Memory B cell (primary cell): ENCODE results near the gene PIGX.
A peak's percentile ranks its signal among the peaks of the same experiment; 100 is the strongest.

Experiments
- ATAC-seq: fragments of 150-1000 bp; cut with Tn5 transposase; 2 replicates; pipeline ENCODE4 v1.10.0; 2021; ENCODE audit warnings: low read depth, mild to moderate bottlenecking, moderate library complexity
- DNase-seq, 2 donors: peaks; one replicate each; pipeline ENCODE4 v3.0.0; 2022; ENCODE audit warnings: low spot score in 2 of 2
- H3K27ac Mint-ChIP-seq: one replicate; pipeline ENCODE4 v1.8.0; 2022; ENCODE audit warnings: mild to moderate bottlenecking, moderate library complexity, mixed read lengths
- H3K27me3 Mint-ChIP-seq: one replicate; pipeline ENCODE4 v1.8.0; 2022; ENCODE audit warnings: mixed read lengths
- H3K36me3 Mint-ChIP-seq: one replicate; pipeline ENCODE4 v1.8.0; 2022; ENCODE audit warnings: mild to moderate bottlenecking, mixed read lengths
- H3K4me1 Mint-ChIP-seq: one replicate; pipeline ENCODE4 v1.8.0; 2022; ENCODE audit warnings: mixed read lengths
- H3K4me3 Mint-ChIP-seq: one replicate; pipeline ENCODE4 v1.8.0; 2022; ENCODE audit warnings: mild to moderate bottlenecking, moderate library complexity, mixed read lengths
- H3K9me3 Mint-ChIP-seq: one replicate; pipeline ENCODE4 v1.8.0; 2022; ENCODE audit warnings: mixed read lengths

PIGX gene

DNA sequence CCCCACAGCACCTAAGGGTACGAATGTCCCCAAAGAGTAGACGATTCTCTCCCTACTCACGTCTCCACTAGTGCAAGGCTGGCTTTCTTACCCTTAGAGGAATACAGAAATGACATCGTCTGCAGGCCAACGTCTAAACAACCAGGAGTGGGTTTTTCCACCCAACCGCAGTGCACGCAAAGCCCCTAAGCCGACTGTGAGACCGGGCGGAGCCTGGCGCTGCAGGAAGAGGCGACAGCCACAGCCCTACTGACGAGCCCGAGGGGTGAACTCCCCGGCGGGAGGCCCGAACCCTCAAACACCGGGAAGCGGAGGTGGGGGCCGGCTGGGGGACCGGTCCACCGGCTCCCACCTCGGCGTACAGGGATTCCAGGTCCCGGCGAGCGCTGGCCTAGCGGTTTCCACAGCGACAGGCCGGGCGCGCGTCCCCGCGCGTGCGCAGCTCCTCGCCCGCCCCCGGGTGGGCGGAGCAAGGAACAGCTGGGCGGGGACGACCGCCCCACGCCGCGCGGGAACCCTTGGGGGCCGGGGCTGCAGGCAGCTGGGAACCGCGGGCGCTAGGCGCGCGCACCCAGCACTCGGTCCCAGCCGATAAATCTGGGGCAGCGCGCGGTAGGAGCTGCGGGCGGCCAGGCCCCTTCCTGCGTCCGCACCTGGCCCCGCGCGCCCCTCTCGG is at the start of gene PIGX, which contains the start of gene CEP19:
TSS of gene PIGX (plus strand) at position 540 of the 676 bp plus-strand sequence.
TSS of gene CEP19 (minus strand) at position 413 of the 676 bp plus-strand sequence. CDS start 3,593 bp downstream, outside the sequence.
- Mint-ChIP-seq H3K27ac (peak within 1 kb of the TSS; percentile 100), H3K4me3 (peak within 1 kb of the TSS; percentile 91), H3K4me1 (peaks cover 9% of the 10 kb centered on the region), H3K9me3 (no peaks in the 10 kb centered on the region), H3K27me3 (no peaks in the 10 kb centered on the region), H3K36me3 (no peaks in the 10 kb centered on the region)
- DNase-seq (peak; percentile 91 to 95), ATAC-seq (peak; percentile 79)

DNA sequence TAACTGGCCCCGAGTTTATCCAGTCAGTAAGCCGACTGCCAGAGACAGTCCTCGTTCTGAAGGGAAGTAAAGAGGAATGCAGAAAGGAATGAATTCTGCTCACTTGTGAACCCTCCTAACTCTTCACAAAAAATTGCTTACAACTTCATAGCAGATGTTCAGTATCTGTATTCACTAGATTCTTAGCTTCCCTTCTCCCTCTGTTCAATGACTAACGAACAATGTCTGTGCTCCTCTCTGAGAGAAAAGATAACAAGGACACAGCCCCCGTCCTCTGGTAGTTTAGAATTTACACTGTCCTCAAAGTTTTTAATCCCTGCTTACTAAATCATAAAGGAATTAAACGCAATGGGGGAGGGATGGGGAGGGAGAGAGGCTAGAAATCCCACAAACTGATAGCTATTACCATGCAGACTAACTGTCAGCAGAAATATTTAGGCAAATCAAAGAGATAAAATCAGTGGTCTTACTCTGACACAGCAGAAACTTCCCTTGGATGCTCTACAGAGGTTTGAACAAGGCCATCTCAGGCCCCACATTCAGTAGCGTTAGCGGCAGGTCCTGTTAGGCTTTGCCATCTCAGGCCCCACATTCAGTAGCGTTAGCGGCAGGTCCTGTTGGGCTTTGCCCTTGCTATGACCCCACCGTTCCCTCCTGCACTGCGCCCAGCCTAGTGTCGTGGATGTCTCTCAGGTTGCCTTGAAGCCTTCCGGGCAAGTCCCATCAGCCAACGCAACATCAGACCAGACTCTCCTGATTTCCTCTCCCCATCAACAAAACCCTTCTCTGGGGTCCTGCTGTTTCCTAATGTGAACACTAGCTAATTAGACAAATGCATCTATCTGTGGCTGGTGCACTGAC is 49.2 kb upstream of the PIGX start:
- peaks cover 6% of the 10 kb centered on the region for H3K36me3 Mint-ChIP-seq
- peaks cover 11% of the 10 kb centered on the region for H3K4me1 Mint-ChIP-seq
- no peak for DNase-seq
- no peaks in the 10 kb centered on the region for H3K9me3 Mint-ChIP-seq
- no peaks in the 10 kb centered on the region for H3K27me3 Mint-ChIP-seq
- no peak overlapping the region for H3K4me3 Mint-ChIP-seq
- no peak for ATAC-seq
- no peak overlapping the region for H3K27ac Mint-ChIP-seq

DNA sequence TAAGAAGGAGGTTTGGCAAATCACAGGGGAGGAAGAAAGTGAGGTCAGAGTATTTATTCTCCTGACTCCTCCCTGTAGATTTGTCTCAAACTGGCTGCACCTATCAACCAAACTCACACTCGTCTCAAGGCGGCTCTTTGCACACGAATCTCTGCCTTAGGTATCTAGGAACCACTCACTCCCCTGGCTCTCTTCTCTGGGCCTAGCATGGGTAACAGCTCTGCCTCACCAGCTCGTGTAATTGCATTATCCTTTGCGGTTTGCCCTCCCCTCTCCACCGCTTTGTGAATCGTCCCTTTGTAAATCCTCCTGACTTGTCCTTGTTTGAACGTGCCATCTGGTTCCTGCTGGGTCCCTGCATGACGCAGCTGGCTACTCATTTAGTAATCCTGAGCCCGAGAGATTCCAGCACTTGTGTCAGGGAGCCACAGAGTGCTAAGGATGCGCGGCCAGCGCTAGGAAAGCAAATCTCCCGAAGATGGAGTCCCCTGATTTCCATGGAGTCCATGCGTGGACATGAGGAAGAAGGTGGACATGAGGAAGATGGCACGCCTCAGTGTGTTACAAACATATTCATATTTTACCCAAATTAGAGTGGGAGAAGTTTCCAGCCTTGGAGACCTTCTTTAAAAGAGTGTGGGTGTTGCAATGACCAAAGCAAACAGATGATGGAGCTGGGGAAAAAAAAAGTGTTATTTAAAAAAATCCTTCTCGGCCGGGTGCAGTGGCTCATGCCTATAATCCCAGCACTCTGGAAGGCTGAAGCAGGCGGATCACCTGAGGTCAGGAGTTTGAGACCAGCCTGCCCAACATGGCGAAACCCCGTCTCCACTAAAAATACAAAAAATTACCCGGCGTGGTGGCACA is 45.9 kb upstream of the PIGX start:
- ATAC-seq (no peak), DNase-seq (no peak)
- peak overlapping the region; percentile 40 for H3K27ac Mint-ChIP-seq
- H3K27me3 Mint-ChIP-seq: no peaks in the 10 kb centered on the region
- H3K9me3 Mint-ChIP-seq: no peaks in the 10 kb centered on the region
- H3K36me3 Mint-ChIP-seq: peaks cover 3% of the 10 kb centered on the region
- peaks cover 27% of the 10 kb centered on the region for H3K4me1 Mint-ChIP-seq
- no peak overlapping the region for H3K4me3 Mint-ChIP-seq

DNA sequence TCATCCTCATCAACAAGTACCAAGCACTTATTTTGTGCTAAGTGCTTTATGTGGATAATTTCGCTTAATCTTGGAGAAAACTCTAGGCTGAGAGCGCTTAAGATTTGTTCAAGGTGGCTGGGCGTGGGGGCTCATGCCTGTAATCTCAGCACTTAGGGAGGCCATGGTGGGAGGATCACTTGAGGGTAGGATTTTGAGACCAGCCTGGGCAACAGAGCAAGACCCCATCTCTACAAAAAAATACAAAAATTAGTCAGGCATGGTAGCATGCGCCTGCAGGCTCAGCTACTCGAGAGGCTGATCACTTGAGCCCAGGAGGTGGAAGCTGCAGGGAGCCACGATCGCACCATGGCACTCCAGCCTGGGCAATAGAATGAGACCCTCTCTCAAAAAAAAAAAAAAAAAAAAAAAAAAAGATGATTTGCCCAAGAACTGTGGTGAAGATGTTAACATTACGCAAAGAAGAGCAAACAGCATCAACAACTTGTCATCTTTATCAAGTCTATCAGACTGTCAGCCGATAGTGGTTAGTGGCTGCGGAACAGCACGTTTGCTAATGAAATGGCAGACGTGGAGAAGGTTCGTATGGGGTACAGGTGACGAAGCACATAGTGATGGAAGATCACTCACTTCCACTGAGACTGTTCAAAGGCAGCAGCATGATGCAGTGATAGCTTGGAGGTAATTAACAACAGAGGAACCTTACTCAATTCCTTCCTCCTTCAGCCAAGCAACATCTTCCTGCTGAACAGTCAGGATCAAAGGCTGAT is 44.9 kb upstream of the PIGX start:
- Mint-ChIP-seq H3K36me3 (no peaks in the 10 kb centered on the region), H3K4me3 (no peak overlapping the region), H3K27ac (no peak overlapping the region), H3K4me1 (peaks cover 31% of the 10 kb centered on the region), H3K9me3 (no peaks in the 10 kb centered on the region), H3K27me3 (no peaks in the 10 kb centered on the region)
- ATAC-seq: no peak
- DNase-seq: no peak

DNA sequence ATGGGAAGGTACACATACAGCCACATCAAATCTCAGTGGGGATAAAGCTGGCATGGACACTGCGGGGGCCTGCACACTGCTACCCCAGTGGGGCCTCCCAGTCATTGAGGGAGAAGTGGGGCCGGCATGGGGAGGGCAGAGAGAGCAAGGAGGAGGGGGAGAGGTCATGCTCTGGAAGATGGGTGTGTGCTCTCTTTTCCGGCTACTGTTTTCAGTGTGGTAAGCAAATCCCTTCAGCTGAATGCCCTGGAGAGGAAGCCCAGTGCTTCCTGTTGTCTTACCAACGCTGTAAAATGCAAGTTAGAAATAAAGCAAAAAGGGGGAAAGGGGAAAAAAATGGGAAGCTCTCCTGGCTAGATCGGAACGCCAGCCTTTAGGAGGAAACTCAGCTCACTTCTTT is 41.8 kb upstream of the PIGX start:
- H3K4me1 Mint-ChIP-seq: peaks cover 31% of the 10 kb centered on the region
- peak overlapping the region; percentile 76 for H3K27ac Mint-ChIP-seq
- DNase-seq (no peak), ATAC-seq (peak; percentile 85)
- H3K9me3 Mint-ChIP-seq: no peaks in the 10 kb centered on the region
- peak overlapping the region; percentile 86 for H3K4me3 Mint-ChIP-seq
- H3K36me3 Mint-ChIP-seq: peaks cover 2% of the 10 kb centered on the region
- H3K27me3 Mint-ChIP-seq: no peaks in the 10 kb centered on the region

DNA sequence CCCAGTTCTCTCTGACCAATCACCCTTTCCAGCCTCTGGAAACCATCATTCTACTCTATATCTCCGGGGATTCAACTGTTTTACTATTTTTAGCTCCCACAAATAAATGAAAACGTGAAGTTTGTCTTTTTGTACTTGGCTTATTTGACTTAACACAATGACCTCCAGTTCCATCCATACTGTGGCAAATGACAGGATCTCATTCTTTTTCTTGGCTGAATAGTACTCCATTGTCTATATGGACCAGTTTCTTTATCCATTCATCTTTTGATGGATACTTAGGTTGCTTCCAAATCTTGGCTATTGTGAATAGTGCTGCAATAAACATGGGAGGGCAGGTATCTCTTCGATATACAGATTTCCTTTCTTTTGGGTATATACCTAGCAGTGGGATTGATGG is 38.5 kb upstream of the PIGX start:
- H3K9me3 Mint-ChIP-seq: no peaks in the 10 kb centered on the region
- no peak overlapping the region for H3K27ac Mint-ChIP-seq
- H3K27me3 Mint-ChIP-seq: no peaks in the 10 kb centered on the region
- DNase-seq (no peak), ATAC-seq (no peak)
- peaks cover 6% of the 10 kb centered on the region for H3K36me3 Mint-ChIP-seq
- H3K4me3 Mint-ChIP-seq: no peak overlapping the region
- H3K4me1 Mint-ChIP-seq: peaks cover 21% of the 10 kb centered on the region

DNA sequence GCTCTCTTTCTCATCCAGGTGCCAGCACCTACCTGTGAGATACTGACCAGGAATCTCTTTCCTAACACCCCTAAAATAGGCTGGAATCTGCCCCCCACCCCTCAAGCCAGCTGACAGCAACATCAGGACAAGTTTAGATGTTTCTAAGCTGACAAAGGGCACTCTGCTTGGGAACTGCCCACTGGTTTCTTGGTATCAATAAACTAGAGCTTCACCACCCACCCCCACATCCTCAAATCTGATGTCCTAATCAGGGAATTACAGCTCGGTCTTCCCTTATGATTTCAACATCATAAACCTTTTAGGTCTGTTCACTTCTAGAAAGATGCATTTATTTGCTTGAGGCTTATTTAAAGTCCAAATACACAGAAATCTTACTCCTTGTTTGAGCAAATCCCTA is 34.8 kb upstream of the PIGX start:
- Mint-ChIP-seq H3K27ac (no peak overlapping the region), H3K27me3 (no peaks in the 10 kb centered on the region), H3K4me1 (peaks cover 5% of the 10 kb centered on the region), H3K4me3 (no peak overlapping the region), H3K36me3 (peaks cover 8% of the 10 kb centered on the region), H3K9me3 (no peaks in the 10 kb centered on the region)
- no peak for DNase-seq
- ATAC-seq: no peak

DNA sequence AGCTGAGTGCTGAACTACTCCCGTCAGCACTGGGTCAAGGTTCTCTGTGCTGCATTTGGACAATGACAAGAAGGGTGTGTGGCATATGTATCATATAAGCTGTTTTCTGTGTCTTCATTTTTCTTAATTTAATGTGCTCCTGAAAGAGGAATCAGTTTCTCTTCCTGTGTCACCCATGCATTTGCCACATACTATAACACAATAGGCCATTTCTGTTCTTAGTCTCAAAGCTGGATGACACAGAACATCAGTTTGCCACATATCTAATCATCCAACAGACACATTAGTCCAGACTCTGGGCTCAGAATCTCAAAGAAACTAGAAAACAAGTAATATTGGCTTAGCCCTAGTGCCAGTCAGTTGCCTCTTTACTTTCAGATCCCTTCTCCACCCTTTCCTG is 34.2 kb upstream of the PIGX start:
- ATAC-seq (no peak), DNase-seq (no peak)
- Mint-ChIP-seq H3K27me3 (no peaks in the 10 kb centered on the region), H3K4me3 (no peak overlapping the region), H3K9me3 (no peaks in the 10 kb centered on the region), H3K36me3 (peaks cover 8% of the 10 kb centered on the region), H3K27ac (no peak overlapping the region), H3K4me1 (peaks cover 5% of the 10 kb centered on the region)

DNA sequence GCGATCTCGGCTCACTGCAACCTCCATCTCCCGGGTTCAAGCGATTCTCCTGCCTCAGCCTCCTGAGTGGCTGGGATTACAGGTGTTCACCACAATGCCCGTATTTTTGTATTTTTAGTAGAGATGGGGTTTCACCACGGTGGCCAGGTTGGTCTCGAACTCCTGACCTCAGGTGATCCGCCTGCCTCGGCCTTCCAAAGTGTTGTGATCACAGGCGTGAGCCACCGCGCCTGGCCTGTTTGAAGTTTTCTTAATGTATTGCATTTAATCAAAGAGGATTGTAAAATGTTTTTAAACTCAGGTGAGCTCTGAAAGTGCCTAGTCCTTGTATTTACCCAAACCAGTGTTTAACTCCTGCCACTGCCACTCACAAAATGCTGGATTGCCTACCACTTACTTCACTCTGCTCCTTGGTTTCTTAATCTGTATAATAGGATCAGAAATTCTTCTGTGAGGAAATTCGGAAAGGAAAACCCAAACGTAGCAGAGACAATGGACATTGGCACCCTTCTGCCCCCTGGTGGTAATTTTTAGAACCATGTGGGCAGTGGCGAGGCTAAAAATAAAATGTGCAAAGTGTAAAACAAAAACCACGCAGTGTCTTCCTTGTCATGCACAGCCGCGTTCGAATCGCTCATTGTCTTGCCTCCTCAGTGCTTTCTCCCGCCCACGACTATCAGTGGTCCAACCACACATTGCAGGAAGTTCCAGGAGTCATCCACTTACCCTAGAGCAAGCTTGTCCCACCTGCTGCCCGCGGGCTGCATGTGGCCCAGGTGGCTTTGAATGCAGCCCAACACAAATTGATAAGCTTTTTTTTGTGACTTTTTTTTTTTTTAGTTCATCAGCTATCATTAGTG is 27.4 kb upstream of the PIGX start:
- Mint-ChIP-seq H3K4me3 (peak overlapping the region; percentile 66), H3K27ac (peak overlapping the region; percentile 9), H3K9me3 (no peaks in the 10 kb centered on the region), H3K27me3 (no peaks in the 10 kb centered on the region), H3K36me3 (peaks cover 4% of the 10 kb centered on the region), H3K4me1 (peaks cover 18% of the 10 kb centered on the region)
- peak; percentile 67 to 73 for DNase-seq
- ATAC-seq: peak; percentile 93

DNA sequence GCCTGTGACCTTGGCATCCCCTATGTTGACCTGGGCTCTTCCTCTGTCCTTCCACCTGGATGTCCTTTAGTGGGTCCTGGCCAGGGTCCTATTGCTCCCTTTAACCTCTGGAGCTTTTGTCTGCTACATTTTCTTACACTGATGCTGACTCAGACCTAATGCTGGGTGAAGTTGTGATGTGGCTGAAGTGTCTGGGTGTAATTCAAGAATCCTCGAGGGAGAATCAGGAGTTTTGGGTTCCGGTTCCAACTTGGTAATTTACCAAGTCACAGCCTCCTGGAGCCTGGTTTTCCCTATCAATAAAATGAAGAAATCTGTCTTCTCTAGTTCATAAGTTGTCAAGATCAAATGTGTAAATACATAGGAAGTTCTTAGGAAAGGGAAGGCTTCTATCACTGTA is 25.7 kb upstream of the PIGX start:
- H3K9me3 Mint-ChIP-seq: no peaks in the 10 kb centered on the region
- peaks cover 23% of the 10 kb centered on the region for H3K4me1 Mint-ChIP-seq
- H3K4me3 Mint-ChIP-seq: no peak overlapping the region
- DNase-seq: no peak
- H3K27me3 Mint-ChIP-seq: no peaks in the 10 kb centered on the region
- H3K36me3 Mint-ChIP-seq: peaks cover 4% of the 10 kb centered on the region
- ATAC-seq: no peak
- peak overlapping the region; percentile 12 for H3K27ac Mint-ChIP-seq

DNA sequence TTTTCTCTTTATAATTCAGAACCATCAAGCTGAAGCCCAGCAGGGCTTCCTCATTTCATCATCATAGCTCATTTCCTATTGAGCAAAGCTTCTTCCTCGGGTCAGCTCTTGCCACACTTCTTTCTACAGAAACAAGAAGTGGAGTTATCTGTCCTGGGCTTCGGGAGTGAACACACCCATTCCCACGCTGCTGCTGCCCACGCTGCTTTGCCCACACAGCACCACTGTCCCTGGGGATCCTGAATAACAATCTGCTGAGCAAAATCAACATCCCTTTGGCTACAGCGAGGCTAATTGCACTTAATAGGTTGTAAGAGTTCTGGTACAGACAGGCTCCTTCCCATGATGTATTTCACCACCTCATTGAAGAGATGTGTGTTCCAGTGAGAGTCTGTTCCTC is 23.8 kb upstream of the PIGX start:
- no peaks in the 10 kb centered on the region for H3K9me3 Mint-ChIP-seq
- H3K4me3 Mint-ChIP-seq: peak overlapping the region; percentile 39
- H3K4me1 Mint-ChIP-seq: peaks cover 23% of the 10 kb centered on the region
- no peaks in the 10 kb centered on the region for H3K36me3 Mint-ChIP-seq
- ATAC-seq (peak; percentile 36), DNase-seq (no peak)
- H3K27ac Mint-ChIP-seq: no peak overlapping the region
- H3K27me3 Mint-ChIP-seq: no peaks in the 10 kb centered on the region

DNA sequence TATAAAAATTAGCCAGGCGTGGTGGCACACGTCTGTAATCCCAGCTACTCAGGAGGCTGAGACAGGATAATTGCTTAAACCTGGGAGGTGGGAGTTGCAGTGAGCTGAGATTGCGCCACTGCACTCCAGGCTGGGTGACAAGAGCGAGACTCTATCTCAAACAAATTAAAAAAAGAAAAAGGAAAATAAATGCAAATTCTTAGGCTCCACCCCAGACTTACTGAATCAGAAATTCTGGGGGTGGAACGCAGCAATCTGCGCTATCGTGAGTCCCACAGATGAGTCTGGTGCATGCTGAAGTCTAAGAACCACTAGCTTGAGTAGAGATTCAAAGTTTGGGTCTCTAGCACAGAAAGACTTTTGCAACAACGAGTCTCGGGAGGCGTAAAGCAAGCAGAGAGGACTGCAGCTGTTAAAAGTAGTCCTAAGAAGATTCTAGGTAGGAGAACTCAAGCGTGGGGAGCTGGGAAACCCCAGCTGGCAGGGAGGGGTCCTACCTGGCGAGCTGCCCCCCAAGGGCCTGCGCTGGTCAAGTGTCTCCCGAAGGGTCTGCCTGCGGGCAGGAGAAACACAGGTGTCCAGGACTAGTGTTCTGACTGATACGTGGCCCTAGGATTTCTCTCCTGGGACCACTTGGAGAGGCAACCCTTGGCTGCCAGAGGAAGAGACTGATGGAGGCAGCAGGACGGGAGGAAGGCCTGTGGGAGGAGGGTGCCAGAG is 22.1 kb upstream of the PIGX start:
- ATAC-seq (no peak), DNase-seq (no peak)
- Mint-ChIP-seq H3K9me3 (no peaks in the 10 kb centered on the region), H3K4me3 (no peak overlapping the region), H3K27me3 (no peaks in the 10 kb centered on the region), H3K4me1 (peaks cover 22% of the 10 kb centered on the region), H3K36me3 (no peaks in the 10 kb centered on the region), H3K27ac (no peak overlapping the region)
